NCI-H2196 (cell line): Measurements from ENCODE around the gene PLEKHB2.
"Not testable (repeated sequence)": the region's sequence is repeated elsewhere in the genome, so short reads cannot be mapped to it uniquely, and the experiment has no call there.

Experiments used
- DNase-seq: peaks from one replicate; lab custom pipeline; 2025; ENCODE audit not compliant: unreplicated experiment; lab: John Stamatoyannopoulos, UW

PLEKHB2 gene

DNA sequence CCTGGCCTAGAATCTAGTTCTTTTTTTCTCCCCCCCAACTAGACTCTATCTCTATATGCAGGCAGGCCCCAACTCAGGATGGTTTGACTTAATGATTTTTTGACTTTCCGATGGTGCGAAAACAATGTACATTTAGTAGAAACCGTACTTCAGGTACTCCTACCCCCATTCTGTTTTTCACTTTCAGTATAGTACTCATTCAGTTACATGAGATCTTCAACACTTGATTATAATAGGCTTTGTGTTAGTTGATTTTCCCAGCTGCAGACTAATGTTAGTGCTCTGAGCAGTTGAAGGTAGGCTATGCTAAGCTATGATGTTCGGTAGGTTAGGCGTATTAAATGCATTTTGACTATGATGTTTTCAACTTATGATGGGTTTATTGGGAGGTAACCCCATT, 37.7 kb downstream of the PLEKHB2 start:
- no peak for DNase-seq

DNA sequence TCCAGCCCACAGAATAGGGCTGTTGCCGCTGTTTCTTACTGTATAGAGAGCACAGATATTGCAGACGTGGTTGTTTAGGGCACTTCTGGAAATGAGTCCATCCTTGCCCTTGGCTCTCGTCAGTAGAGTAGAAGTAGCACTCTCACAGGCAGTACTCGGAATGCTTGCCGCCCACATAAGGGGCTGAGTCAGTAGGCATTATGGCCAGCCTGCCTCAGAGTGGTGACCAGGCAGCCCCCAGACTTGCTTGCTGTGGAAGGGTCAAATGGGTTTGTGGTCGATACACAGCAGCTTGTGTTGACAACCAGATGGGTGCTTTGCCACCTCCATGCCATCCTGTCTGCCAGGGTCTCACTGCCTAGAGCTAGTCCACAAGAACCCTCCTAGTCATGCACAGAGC, 38.7 kb downstream of the PLEKHB2 start:
- no peak for DNase-seq

DNA sequence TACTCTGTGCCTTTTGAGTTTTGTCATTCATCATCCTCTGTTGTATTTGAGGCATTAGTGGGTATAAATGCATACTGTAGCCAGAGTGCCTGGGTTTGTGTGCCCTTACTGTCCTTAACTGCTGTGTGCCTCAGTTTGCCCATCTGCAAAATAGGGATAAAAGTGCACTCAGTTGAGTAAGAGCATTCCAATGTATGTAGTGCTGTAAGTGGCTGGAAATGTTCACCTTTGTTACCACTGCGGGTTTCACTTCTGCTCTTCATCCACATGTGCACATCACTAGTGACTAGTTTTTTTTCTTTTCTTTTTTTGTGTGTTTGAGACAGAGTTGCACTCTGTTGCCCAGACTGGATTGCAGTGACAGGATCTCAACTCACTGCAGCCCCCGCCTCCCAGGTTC, 39.9 kb downstream of the PLEKHB2 start:
- no peak for DNase-seq

DNA sequence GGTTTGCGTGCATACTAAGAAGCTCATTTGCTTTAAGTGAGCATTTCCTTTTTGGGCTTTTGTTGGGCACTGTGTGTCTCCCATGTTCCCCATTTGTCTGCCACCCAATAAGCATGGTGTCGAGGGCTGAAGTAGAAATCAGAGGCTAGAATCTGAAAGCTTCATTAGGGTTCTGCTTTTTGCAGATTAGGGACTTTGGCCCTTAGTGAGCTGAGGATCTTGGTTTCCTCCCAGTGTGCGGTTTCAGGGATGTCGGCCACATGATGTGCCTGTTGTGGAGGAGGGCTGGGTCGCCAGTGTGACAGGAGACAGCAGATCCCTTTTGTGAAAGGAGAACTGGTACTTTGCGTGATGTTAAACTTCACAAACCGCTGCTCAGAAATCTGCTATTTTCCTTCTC, 41.1 kb downstream of the PLEKHB2 start:
- no peak for DNase-seq

DNA sequence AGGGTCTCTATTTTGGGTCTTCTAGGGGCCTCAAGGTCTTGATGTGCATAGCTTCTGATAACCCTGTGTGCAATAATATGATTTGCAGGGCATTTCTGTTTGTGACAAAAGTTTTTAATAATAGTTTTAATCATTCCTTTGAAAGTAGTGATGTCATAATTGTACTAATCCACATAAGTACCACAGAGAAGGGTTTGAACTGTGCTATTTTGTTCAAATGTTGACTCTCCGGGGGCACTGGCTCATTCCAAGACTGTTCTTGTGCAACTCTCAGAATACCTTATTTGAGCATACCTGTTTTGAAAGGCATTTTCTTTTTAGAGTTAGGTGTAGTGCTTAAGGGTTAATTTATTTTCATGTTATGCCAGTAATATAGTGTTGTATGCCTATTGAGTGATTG, 41.6 kb downstream of the PLEKHB2 start:
- no peak for DNase-seq

DNA sequence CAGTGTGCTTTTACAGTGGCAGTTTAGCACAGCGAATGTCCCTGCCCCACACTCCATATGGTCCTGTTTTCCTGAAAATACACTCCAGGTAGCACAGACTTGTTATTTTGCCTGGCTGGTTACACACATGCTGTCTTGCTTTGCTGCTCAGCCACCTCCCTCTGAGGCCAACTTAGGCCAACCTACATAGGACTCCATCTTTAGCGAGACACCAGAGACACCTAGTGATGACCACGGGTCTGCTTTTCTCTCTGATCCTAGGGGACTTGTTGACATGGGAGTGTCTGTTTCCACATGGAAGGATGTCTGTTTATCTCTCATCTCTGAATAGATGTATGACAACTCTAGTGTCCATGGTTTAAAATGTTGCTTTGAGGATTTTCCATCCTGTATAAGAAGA, 43.3 kb downstream of the PLEKHB2 start:
- peak; percentile 12 for DNase-seq

DNA sequence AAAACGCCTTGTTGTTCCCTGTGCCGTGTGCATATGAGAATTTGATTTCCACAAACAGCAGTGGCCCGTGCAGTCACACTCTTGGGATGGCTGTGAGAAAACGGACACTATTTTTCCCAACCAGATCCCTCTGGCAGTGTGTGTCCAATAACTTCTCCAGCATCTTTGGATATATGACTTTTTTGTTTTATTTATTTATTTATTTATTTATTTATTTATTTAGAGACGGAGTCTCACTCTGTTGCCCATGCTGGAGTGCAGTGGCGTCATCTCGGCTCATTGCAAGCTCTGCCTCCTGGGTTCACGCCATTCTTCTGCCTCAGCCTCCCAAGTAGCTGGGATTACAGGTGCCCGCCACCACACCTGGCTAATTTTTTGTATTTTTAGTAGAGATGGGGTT, 45.0 kb downstream of the PLEKHB2 start:
- not testable (repeated sequence) for DNase-seq

DNA sequence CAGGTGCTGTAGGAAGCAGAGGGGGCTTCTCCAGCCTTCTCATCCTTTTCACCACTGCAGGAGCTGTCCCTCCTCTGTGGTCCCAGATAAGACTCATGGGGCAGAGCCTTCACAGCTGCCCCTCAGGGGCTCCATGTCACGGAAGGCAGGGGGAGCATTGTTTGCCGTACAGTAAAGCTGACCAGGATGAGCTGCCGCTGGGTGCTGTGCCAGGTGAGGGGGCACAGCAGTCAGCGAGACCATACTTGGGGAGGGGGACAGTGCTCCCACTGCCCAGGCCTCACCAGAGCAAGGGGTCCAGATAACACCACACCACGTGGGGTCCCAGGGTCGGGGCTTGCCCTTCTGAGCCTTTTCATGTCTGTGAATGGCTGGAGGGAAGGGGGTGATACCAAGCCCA, 46.3 kb downstream of the PLEKHB2 start:
- no peak for DNase-seq

DNA sequence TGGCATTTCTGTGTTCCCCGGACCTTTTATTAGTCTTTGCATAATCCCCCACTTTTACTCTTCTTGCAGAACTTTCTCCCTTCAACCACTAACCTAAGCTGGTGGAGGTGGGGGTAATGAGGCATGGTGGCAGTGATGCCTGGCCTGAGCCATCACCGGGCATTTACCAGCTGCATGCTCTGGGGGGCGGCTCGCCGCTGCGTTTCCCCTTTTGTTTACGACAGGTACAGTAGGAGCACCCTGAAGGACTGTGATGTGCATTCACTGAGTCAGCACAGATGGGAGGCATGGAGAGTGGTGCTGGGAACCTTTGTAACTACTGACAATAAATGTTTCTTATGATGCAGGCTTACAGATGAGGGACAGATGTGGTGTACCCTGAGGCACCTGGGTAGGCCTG, 46.9 kb downstream of the PLEKHB2 start:
- DNase-seq, result no peak

DNA sequence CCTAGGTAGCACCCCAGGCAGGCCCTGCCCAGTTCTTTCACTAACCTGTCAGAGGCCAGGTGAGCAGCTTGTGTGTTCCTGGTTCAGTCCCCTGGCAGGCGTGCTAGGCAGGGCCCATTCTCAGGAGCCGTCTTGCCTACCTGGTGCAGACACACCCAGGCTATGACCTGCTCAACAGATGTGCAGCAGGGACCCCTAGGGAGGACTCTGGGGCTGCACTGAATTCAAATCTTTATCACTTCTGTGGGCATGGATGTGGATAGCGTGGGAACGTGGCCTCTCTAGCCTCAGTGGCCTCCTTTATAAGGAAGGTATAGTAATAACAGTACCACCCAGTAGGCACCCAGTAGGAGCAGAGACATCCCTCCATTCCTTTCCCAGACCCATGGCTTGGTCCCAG, 48.4 kb downstream of the PLEKHB2 start:
- no peak for DNase-seq

DNA sequence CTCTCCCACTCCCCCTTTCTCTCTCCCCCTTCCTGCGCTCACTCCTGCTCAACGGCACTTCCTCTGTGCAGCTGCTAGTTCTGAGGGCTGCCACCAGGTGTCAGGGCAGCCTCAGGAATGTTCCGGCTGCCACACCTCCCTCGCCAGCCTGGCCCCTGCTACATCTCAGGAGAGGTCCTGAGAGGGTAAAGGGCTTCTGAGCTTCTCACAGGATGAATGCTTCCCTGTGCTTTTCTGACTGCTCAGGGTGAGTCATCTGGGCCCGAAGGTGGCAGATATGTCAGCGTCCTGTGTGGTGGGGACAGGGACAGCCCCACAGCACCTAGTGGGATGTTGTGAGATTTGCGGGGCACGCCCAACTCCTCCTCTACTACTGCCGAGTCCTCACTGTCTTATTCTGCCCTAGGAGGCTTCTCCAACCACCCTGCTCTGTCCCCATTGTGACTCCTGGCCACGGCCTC, 49.0 kb downstream of the PLEKHB2 start:
- peak; percentile 71 for DNase-seq

DNA sequence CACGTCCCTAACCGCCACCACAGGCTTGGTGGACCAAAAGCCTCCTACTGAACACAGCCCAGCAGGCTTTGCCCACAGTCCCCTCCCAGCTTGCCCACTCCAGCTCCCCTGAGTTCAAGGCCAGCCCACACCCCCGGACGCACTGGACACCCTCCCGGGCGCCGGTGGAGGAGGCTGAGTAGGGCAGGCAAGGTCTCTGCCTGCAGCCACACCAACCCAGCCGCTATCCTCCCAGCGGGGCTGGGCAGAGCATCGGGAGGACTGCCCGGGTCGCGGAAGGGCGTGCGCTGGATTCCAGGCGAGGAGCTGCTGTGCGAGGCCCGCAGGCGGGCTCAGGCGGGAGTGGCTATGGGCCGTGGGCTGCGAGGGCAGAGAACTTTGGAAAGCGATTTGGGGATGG, 49.5 kb downstream of the PLEKHB2 start:
- DNase-seq, result no peak

DNA sequence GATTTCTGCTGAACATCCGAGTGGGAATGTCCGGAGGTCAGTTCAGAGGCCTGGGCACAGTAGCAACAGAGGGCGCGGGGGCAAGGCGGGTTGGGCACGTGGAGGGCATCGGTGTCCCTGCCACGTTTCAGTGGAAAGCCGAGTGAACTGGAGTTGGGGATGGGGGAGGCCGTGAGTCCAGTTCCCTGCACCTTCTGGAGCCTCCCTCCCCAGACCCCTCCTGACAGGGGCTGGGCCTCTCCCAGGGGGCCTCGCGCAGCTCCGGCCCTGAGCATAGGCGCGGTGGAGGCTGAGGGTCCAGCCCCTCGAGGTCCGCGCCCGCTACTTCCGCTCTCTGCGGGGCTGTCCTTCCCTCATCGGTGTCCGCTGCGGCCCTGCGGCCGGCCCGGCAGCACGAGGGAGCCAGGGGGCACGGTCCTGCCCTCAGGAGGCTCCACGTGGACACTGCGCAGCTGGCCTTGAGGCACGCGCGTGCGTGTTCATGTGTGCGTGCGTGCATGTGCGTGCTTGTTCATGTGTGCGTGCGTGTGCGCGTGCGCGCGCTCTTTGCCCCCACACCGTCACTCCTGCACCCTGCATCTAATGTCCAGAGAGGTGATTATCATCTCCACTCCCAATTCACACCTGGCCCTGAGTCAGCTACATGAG, 50.2 kb downstream of the PLEKHB2 start:
- DNase-seq, result no peak

DNA sequence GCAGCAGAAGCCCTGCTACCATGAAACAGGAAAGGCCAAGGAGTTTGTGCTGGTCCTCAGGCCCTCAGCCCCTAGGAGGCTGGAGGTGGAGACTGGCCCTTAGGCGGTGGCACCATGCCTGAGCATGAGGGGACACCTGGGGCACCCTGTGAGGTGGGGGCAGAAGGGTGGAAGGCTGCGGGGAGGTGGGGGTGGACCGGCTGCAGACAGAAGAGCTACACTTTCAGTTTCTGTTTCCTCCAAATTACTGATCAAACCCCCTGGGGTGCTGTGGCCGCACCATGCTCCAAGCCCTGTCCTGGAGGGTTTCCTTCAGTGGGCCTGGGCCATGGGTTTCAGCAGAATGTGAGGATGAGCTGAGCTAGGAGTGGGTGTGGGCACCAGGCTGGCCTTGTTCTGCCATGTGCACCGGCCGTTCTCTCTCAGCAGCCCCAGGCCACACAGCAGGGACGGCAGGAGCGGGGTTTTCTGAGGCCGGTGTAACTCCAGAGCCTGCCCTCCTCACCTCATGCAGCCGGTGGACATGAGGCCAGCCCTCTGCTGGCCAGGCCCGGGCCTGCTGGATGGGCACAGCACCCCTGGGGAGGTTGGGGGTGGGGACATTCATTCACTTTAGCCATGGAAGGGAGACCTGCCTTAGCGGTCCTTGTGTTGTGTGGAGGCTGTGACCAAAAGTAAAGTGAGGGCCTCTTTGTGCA, 51.5 kb downstream of the PLEKHB2 start:
- DNase-seq, result no peak

DNA sequence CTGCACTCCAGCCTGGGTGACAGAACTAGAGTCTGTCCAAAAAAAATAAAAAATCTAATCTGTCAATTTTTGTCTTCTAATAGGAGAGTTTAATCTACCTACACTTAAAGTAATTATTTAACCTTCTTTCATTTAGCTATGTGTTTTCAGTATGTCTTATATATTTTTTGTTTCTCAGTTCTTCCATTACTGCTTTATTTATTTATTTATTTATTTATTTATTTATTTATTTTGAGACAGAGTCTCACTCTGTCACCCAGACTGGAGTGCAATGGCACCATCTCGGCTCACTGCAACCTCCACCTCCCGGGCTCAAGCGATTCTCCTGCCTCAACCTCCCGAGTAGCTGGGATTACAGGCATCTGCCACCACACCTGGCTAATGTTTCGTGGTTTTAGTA, 60.4 kb downstream of the PLEKHB2 start:
- DNase-seq, result not testable (repeated sequence)

DNA sequence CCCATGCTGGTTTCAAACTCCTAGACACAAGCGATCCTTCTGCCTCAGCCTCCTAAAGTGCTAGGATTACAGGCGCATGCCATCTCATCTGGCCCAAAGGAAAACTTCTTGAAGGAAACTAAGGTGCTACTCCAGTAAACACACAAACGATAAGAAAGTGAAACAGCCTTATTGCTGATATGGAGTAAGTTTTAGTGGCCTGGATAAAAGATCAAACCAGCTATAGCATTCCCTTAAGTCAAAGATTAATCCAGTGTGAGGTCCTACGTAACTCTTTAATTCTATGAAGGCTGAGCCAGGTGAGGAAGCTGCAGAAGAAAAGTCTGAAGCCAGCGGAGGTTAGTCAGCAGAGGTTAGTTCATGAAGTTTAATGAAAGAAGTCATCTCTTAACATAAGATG, 63.4 kb downstream of the PLEKHB2 start:
- no peak for DNase-seq

DNA sequence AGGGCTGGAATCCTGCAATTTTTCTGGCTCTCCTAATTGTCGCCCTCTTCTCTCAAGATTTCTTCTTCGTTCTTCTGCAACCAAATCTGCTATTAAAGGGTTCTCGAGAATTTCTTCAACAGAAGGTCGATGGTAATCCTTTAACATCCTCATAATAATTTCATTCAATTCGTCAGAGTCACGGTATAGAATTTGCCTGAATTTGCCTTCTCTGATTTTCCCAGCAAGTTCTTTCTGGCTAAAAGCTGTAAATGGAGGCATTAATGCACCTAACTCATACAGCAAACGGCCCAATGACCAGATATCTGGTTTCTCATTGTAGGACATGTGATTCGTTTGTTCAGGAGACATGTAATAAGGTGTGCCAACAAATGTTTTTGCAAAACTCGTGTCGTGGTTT, 72.9 kb downstream of the PLEKHB2 start:
- DNase-seq, result not testable (repeated sequence)

DNA sequence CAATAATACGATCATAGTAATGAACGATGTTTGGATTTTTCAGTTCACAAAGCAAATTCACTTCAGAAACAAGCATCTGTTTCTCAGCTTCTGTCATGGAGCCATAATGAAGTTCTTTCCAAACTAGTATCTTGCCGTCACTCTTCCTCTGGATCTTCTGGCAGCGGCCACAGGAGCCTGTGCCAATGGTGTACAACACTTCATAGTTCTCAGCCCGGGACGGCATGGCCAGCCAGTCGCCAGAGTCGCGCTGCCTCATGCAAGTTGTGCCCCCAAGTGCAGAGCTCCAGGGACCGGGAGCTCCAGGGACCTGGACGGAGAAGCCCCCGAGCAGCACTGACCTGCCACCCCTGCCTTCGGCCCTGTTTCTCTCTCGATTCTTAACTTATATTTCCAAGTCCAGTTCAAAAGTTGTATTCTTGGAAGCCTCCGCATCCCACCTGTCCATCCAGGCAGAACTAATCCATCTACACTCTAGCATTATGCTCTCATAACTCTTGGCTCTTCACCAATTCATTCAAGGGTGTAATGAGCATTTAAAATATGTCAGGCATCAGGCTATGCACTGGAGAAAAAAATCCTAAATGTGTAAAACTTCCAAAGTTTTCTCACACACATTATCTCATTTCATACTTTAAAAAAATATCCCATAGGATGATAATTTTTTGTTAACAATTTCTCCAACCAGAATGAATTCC, 73.7 kb downstream of the PLEKHB2 start:
- DNase-seq, result not testable (repeated sequence)

DNA sequence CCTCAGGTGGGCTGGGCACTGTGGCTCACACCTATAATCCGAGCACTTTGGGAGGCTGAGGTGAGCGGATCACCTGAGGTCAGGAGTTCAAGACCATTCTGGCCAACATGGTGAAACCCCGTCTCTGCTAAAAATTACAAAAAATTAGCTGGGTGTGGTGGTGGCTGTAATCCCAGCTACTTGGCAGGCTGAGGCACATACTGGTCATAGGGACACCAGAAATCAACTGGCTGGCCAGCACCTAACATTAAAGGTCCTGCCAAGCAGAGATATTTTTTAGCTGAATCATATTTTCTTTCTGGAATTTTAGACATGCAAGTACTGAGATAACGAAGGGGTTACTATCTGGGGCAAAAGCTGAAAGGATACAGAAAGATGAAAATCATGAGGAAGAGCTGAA, 76.3 kb downstream of the PLEKHB2 start:
- DNase-seq, result not testable (repeated sequence)

DNA sequence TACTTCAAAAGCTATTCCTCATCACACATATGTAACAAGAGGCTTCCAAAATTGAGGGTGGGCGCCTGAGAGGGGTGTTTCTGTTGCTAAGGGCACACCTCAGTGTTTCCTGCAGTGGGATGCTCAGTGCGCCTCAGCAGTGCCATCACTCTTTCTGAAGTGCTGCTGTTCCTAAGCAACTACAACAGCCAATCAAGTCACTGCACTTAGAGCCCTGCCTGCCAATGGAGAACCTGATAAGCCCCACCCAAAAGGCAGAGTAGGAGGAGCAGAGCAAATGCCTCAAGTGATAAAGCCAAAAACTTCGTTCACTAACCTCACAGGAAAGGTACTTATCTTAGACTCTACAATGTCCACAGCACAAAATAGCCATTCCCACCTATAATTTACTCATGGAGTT, 88.3 kb downstream of the PLEKHB2 start:
- not testable (repeated sequence) for DNase-seq

DNA sequence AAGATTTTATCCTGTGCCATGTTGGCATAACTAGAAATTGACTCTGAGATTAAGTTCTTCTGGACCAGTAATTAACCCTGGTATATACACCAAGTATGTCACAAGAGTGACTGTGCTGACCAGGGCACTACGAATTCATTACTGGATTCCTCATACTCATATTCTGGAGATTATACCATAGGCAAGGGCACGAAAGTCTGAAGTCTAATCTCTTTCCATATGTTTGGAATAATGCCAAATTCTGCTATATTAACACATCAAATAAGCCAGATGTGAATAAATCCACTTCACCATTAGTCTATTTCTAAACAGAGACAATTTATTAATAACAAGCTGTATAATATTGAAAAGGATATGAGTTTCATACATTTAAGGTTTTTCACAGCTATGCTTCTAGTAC, 91.0 kb downstream of the PLEKHB2 start:
- DNase-seq, result not testable (repeated sequence)
